Thoracic aorta (tissue), 2 donors: ENCODE results near the gene SLC35D1. TPM values are rescaled to one million over a fixed set of nuclear protein-coding genes. Genes with fewer than 3 reads are reported as not detected.
A peak's percentile ranks its signal among the peaks of the same experiment; 100 is the strongest.
"Not testable (repeated sequence)": the region's sequence is repeated elsewhere in the genome, so short reads cannot be mapped to it uniquely, and the experiment has no call there.

Source experiments
- ATAC-seq: fragments of 150-250 bp; one replicate; pipeline ENCODE4 v1.8.0; 2017; ENCODE audit warnings: low read depth; ENCODE audit not compliant: insufficient number of reproducible peaks, low FRiP score
- DNase-seq: peaks from one replicate; pipeline ENCODE4 v3.0.0-alpha.2; 2020; ENCODE audit warnings: low spot score
- H3K27ac ChIP-seq, 2 donors: fragments of 200-600 bp; sonication (generic); 1 replicate in 1 of 2; 2 replicates in 1 of 2; pipeline ENCODE4 v1.5.1; 2016; ENCODE audit warnings: mild to moderate bottlenecking in 2 of 2, moderate library complexity in 2 of 2
- H3K27me3 ChIP-seq: fragments of 200-600 bp; sonication (generic); replicated peaks from 2 replicates; pipeline ENCODE4 v1.6.0; 2016; ENCODE audit warnings: mild to moderate bottlenecking; ENCODE audit not compliant: insufficient read depth
- H3K36me3 ChIP-seq: fragments of 200-600 bp; sonication (generic); one replicate; pipeline ENCODE4 v1.5.1; 2016
- H3K4me1 ChIP-seq, 2 donors: fragments of 200-600 bp; sonication (generic); 1 replicate in 1 of 2; 2 replicates in 1 of 2; pipeline versions ENCODE4 v1.5.1 to v1.6.0; 2016; ENCODE audit warnings: low read depth in 2 of 2, mild to moderate bottlenecking in 1 of 2; ENCODE audit not compliant: control insufficient read depth in 1 of 2
- H3K4me3 ChIP-seq: fragments of 200-600 bp; sonication (generic); 2 replicates; pipeline ENCODE4 v1.5.1; 2016; ENCODE audit warnings: mild to moderate bottlenecking
- H3K9me3 ChIP-seq: fragments of 200-600 bp; sonication (generic); 2 replicates; pipeline ENCODE4 v1.5.1; 2016
- CTCF ChIP-seq: fragments of 200-600 bp; sonication (generic); IDR thresholded peaks from one replicate; pipeline ENCODE4 v1.5.1; 2019; ENCODE audit warnings: antibody characterized with exemption
- total RNA-seq, 2 donors: library from RNA; depleted of rRNA; stranded (reverse); fragments of >200 nt; gene quantifications; one replicate each; pipeline versions ENCODE4 v1.1.0 to v1.2.3, GENCODE V29; 2016

The SLC35D1 gene
- total RNA-seq, 2 donors from 2014 or later, result 14.8 to 22.0 TPM

GRCh38 chr1:66981679-66982078 is 72.3 kb downstream of the SLC35D1 start:
- no peak for TF ChIP-seq CTCF
- no peak for DNase-seq
- Histone ChIP-seq H3K4me1 (peaks cover 5 to 6% of the 10 kb centered on the region in 2 donors), H3K27ac (peak overlapping the region; percentile 22 to 45), H3K9me3 (no peaks in the 10 kb centered on the region), H3K36me3 (peaks cover 17% of the 10 kb centered on the region), H3K4me3 (peak overlapping the region; percentile 57), H3K27me3 (no peaks in the 10 kb centered on the region)
- ATAC-seq, result no peak

GRCh38 chr1:66980745-66981367 is 73.1 kb downstream of the SLC35D1 start:
- Histone ChIP-seq H3K27me3 (no peaks in the 10 kb centered on the region), H3K36me3 (peaks cover 21% of the 10 kb centered on the region), H3K4me1 (peaks cover 5 to 6% of the 10 kb centered on the region in 2 donors), H3K9me3 (no peaks in the 10 kb centered on the region), H3K4me3 (peak overlapping the region; percentile 57), H3K27ac (peak overlapping the region in 1 of 2 donors; percentile 22)
- ATAC-seq (no peak), DNase-seq (no peak)
- no peak for TF ChIP-seq CTCF

GRCh38 chr1:66979621-66980020 is 74.3 kb downstream of the SLC35D1 start:
- not testable (repeated sequence) for H3K4me1 ChIP-seq, H3K27me3 ChIP-seq, DNase-seq, H3K4me3 ChIP-seq, H3K9me3 ChIP-seq, ATAC-seq, H3K27ac ChIP-seq
- peaks cover 21% of the 10 kb centered on the region for H3K36me3 ChIP-seq

GRCh38 chr1:66978201-66978600 is 75.7 kb downstream of the SLC35D1 start:
- no peak for DNase-seq
- Histone ChIP-seq H3K27me3 (no peaks in the 10 kb centered on the region), H3K4me3 (no peak overlapping the region), H3K4me1 (peaks cover 5 to 6% of the 10 kb centered on the region in 2 donors), H3K36me3 (peaks cover 11% of the 10 kb centered on the region), H3K27ac (no peak overlapping the region), H3K9me3 (no peaks in the 10 kb centered on the region)
- no peak for ATAC-seq
- TF ChIP-seq CTCF, result no peak

- no peak for ATAC-seq
- Histone ChIP-seq H3K9me3 (no peaks in the 10 kb centered on the region), H3K4me3 (no peak overlapping the region), H3K36me3 (peaks cover 30% of the 10 kb centered on the region), H3K4me1 (no peaks in the 10 kb centered on the region), H3K27ac (no peak overlapping the region), H3K27me3 (no peaks in the 10 kb centered on the region)
- no peak for DNase-seq
- TF ChIP-seq CTCF, result no peak
Measured at GRCh38 chr1:66968574-66968973, 85.4 kb downstream of the SLC35D1 start.

GRCh38 chr1:66966188-66966873 is 87.6 kb downstream of the SLC35D1 start:
- H3K36me3 ChIP-seq, result peaks cover 32% of the 10 kb centered on the region
- not testable (repeated sequence) for H3K4me3 ChIP-seq, DNase-seq

More at GRCh38 chr1:66966188-66966873, 87.6 kb downstream of the SLC35D1 start:
- not testable (repeated sequence) for H3K9me3 ChIP-seq, H3K27ac ChIP-seq, ATAC-seq, H3K4me1 ChIP-seq, H3K27me3 ChIP-seq
